OCI-LY1 (cell line): ENCODE results near the gene ST14.

Experiments
- H2AFZ ChIP-seq: fragments of 200-600 bp; sonication (generic), shearing (Covaris generic); 2 replicates; pipeline ENCODE4 v1.6.0; 2014; ENCODE audit warnings: antibody characterized with exemption, mild to moderate bottlenecking, low read length
- H3F3A ChIP-seq: fragments of 200-600 bp; sonication (generic), shearing (Covaris generic); 2 replicates; pipeline ENCODE4 v1.6.0; 2014; ENCODE audit warnings: mild to moderate bottlenecking, antibody characterized with exemption, low read length, moderate library complexity; ENCODE audit not compliant: insufficient read depth
- H3K27ac ChIP-seq: fragments of 200-600 bp; sonication (generic); 2 replicates; pipeline ENCODE4 v1.5.1; 2014; ENCODE audit warnings: low read length, mixed run types, mild to moderate bottlenecking, low read depth; ENCODE audit not compliant: poor library complexity, severe bottlenecking
- H3K27me3 ChIP-seq: fragments of 200-600 bp; sonication (generic); 2 replicates; pipeline ENCODE4 v1.6.0; 2014; ENCODE audit warnings: antibody characterized with exemption, mild to moderate bottlenecking, low read length, moderate library complexity; ENCODE audit not compliant: insufficient read depth
- H3K36me3 ChIP-seq: fragments of 200-600 bp; sonication (generic); 2 replicates; pipeline ENCODE4 v1.6.1; 2014; ENCODE audit warnings: mild to moderate bottlenecking, antibody characterized with exemption, low read length, moderate library complexity, mixed read lengths; ENCODE audit not compliant: insufficient read depth
- H3K4me1 ChIP-seq: fragments of 200-600 bp; sonication (generic); 2 replicates; pipeline ENCODE4 v1.5.1; 2014; ENCODE audit warnings: mild to moderate bottlenecking, low read length, moderate library complexity; ENCODE audit not compliant: insufficient read depth, severe bottlenecking
- H3K4me2 ChIP-seq: fragments of 200-600 bp; sonication (generic), shearing (Covaris generic); 2 replicates; pipeline ENCODE4 v1.6.1; 2014; ENCODE audit warnings: low read length
- H3K4me3 ChIP-seq: fragments of 200-600 bp; sonication (generic); 2 replicates; pipeline ENCODE4 v1.5.1; 2014; ENCODE audit warnings: low read length, low read depth, mild to moderate bottlenecking, mixed read lengths; ENCODE audit not compliant: poor library complexity, severe bottlenecking
- H3K79me2 ChIP-seq: fragments of 200-600 bp; shearing (Covaris generic); 2 replicates; pipeline ENCODE4 v1.6.1; 2016; ENCODE audit warnings: mixed run types, low read length, mixed read lengths; ENCODE audit not compliant: insufficient read depth
- H3K9ac ChIP-seq: fragments of 200-600 bp; sonication (generic), shearing (Covaris generic); 2 replicates; pipeline ENCODE4 v1.6.1; 2014; ENCODE audit warnings: mild to moderate bottlenecking, low read length, mixed read lengths
- H3K9me2 ChIP-seq: fragments of 200-600 bp; sonication (generic), shearing (Covaris generic); 2 replicates; pipeline ENCODE4 v1.6.1; 2014; ENCODE audit warnings: low read depth, mild to moderate bottlenecking, low read length, mixed read lengths
- H3K9me3 ChIP-seq: fragments of 200-600 bp; shearing (Covaris generic); 2 replicates; pipeline ENCODE4 v1.6.1; 2014; ENCODE audit warnings: low read length, mixed read lengths
- H4K20me1 ChIP-seq: fragments of 200-600 bp; sonication (generic), shearing (Covaris generic); 2 replicates; pipeline ENCODE4 v1.6.0; 2016; ENCODE audit warnings: mild to moderate bottlenecking, low read length; ENCODE audit not compliant: insufficient read depth
- EZH2 ChIP-seq: fragments of 200-600 bp; sonication (generic), shearing (Covaris generic); IDR thresholded peaks from 2 replicates; pipeline ENCODE4 v1.8.0; 2017; ENCODE audit warnings: borderline replicate concordance, mixed run types, mild to moderate bottlenecking, antibody characterized with exemption, low read length, moderate library complexity, mixed read lengths
- TF ChIP-seq, protein P1 (sequence below): fragments of 200-600 bp; sonication (generic), shearing (Covaris generic); IDR thresholded peaks from 2 replicates; pipeline ENCODE4 v1.5.1; 2017; ENCODE audit warnings: mild to moderate bottlenecking, antibody characterized with exemption, low read length, moderate library complexity, mixed read lengths

Gene ST14

DNA sequence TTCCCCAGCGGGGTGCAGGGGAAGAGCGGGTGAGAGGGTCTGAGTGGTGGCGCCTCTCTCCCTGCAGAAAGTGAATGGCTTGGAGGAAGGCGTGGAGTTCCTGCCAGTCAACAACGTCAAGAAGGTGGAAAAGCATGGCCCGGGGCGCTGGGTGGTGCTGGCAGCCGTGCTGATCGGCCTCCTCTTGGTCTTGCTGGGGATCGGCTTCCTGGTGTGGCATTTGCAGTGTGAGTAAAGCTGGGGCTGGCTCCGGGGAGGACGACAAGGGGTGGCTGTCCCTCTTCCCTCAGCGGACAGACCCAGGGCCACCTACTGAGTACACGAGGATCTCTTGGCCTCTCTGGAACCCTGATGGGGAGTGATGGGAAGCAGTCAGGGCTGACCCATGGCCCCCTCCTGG lies 28.5 kb downstream of the ST14 start:
- Histone ChIP-seq H3K9me2 (no peaks in the 10 kb centered on the region), H3K4me3 (no peak overlapping the region), H3K9me3 (no peaks in the 10 kb centered on the region), H4K20me1 (no peaks in the 10 kb centered on the region), H3K27me3 (no peaks in the 10 kb centered on the region), H3K79me2 (peaks cover 52% of the 10 kb centered on the region), H3K9ac (peak overlapping the region; percentile 53; the same call in 1 of the 2 replicates), H3K4me1 (peaks cover 64% of the 10 kb centered on the region), H3K4me2 (peak overlapping the region; percentile 48; the same call in 1 of the 2 replicates), H3F3A (no peaks in the 10 kb centered on the region), H3K36me3 (peaks cover 72% of the 10 kb centered on the region), H2AFZ (no peak overlapping the region), H3K27ac (peak overlapping the region; percentile 89)
- TF ChIP-seq EZH2, result no peak
- TF ChIP-seq, protein P1, sequence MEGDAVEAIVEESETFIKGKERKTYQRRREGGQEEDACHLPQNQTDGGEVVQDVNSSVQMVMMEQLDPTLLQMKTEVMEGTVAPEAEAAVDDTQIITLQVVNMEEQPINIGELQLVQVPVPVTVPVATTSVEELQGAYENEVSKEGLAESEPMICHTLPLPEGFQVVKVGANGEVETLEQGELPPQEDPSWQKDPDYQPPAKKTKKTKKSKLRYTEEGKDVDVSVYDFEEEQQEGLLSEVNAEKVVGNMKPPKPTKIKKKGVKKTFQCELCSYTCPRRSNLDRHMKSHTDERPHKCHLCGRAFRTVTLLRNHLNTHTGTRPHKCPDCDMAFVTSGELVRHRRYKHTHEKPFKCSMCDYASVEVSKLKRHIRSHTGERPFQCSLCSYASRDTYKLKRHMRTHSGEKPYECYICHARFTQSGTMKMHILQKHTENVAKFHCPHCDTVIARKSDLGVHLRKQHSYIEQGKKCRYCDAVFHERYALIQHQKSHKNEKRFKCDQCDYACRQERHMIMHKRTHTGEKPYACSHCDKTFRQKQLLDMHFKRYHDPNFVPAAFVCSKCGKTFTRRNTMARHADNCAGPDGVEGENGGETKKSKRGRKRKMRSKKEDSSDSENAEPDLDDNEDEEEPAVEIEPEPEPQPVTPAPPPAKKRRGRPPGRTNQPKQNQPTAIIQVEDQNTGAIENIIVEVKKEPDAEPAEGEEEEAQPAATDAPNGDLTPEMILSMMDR, result no peak

DNA sequence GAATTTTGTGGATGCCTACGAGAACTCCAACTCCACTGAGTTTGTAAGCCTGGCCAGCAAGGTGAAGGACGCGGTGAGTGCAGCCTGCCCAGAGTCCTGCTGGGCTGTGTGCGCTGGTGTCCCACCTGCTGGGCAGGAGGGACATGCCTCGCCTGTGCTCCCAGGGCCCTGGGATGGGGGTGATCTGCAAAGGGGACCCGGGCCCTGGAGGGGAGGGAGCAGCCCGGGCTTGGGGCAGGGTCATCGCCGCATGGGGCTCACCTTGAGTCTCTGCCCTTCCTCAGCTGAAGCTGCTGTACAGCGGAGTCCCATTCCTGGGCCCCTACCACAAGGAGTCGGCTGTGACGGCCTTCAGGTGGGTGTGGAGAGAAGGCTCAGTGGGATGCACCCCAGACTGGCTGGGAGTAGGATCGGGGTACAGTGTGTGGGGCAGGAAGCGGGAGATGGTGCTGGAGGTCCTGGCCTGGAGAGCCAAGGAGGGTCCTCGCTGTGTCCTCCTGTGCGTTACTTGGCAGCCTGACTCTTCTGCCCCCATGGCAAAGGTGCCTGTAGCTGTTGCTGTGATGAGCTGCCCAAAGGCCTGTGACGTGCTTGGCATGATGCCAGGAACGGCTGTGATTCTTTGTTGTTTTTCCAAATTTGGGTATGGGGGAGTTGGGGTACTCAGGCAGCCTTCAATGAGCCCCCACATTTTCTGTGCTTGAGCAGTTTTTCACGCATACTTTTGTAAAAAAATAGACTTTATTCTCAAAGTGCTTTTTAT lies 29.2 kb downstream of the ST14 start:
- peak overlapping the region; percentile 89 for H3K27ac ChIP-seq
- TF ChIP-seq EZH2, result no peak
- TF ChIP-seq, protein P1, result no peak

DNA sequence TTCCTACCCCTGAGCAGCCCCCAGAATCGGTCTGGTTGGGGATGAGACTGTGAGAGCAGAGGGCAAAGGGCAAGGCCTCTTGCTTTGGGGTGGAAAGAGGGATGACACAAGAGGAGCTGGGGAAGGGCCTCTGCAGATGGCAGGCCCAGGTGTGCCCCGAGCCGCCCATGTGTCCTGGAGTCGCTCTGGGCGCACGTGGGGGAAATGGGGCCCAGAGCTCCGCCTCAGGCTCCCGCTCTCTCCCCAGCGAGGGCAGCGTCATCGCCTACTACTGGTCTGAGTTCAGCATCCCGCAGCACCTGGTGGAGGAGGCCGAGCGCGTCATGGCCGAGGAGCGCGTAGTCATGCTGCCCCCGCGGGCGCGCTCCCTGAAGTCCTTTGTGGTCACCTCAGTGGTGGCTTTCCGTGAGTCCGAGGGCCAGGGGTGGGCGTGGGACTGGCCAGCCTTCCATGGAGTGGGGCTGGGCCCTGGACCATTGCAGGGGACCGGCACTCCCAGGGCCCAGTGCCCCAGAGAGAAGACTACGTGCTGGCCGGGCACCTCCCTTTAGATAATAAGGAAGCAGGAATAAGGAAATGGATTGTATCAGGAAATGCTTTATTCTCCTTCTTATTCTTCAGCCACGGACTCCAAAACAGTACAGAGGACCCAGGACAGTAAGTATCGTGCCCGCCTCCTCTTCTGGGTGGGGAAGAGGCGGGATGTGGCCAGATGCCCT lies 30.1 kb downstream of the ST14 start:
- peaks cover 74% of the 10 kb centered on the region for H3K36me3 ChIP-seq
- no peak for TF ChIP-seq EZH2
- no peak overlapping the region for H2AFZ ChIP-seq
- H3K4me2 ChIP-seq, result peak overlapping the region; percentile 48; the same call in 1 of the 2 replicates
- no peak overlapping the region for H3K4me3 ChIP-seq
- peak overlapping the region; percentile 53; the same call in 1 of the 2 replicates for H3K9ac ChIP-seq
- no peaks in the 10 kb centered on the region for H3K9me2 ChIP-seq
- H3K9me3 ChIP-seq, result no peaks in the 10 kb centered on the region
- H3K4me1 ChIP-seq, result peaks cover 53% of the 10 kb centered on the region
- peaks cover 36% of the 10 kb centered on the region for H3K79me2 ChIP-seq
- H4K20me1 ChIP-seq, result no peaks in the 10 kb centered on the region
- no peaks in the 10 kb centered on the region for H3K27me3 ChIP-seq
- H3K27ac ChIP-seq, result peak overlapping the region; percentile 89
- H3F3A ChIP-seq, result no peaks in the 10 kb centered on the region

More for the DNA sequence above, 29.2 kb downstream of the ST14 start:
- Histone ChIP-seq H3K9me2 (no peaks in the 10 kb centered on the region), H3F3A (no peaks in the 10 kb centered on the region), H3K27me3 (no peaks in the 10 kb centered on the region), H2AFZ (no peak overlapping the region), H4K20me1 (no peaks in the 10 kb centered on the region), H3K9ac (peak overlapping the region; percentile 53; the same call in 1 of the 2 replicates), H3K4me3 (peak overlapping the region; percentile 26), H3K4me1 (peaks cover 57% of the 10 kb centered on the region), H3K36me3 (peaks cover 74% of the 10 kb centered on the region), H3K4me2 (peak overlapping the region; percentile 48; the same call in 1 of the 2 replicates), H3K79me2 (peaks cover 45% of the 10 kb centered on the region), H3K9me3 (no peaks in the 10 kb centered on the region)
